Common myeloid progenitor, CD34-positive (primary cell): ENCODE data around the gene MYPN.
A peak's percentile ranks its signal among the peaks of the same experiment; 100 is the strongest.

Experiments
- CTCF ChIA-PET: fragments of 350-600 bp; sonication (Branson Sonifier 250); formaldehyde crosslinking; loops from one replicate; lab custom pipeline; 2021; ENCODE audit warnings: antibody characterized with exemption; lab: Charles Lee
- POLR2A ChIA-PET: fragments of 350-600 bp; sonication (Branson Sonifier 250); formaldehyde crosslinking; loops from one replicate; lab custom pipeline; 2021; ENCODE audit warnings: antibody characterized with exemption; lab: Charles Lee
- DNase-seq, 3 donors: peaks; one replicate each; pipeline versions ENCODE4 v3.0.0 to v3.0.0-alpha.2; 2013
- H3K27ac ChIP-seq, 2 experiments: 1 replicate in 1 of 2; 2 replicates in 1 of 2; pipeline ENCODE4 v1.7.0; 2013; ENCODE audit warnings: inconsistent platforms in 2 of 2, low read length in 2 of 2, mild to moderate bottlenecking in 2 of 2, low read depth in 1 of 2, moderate library complexity in 1 of 2; ENCODE audit not compliant: severe bottlenecking in 2 of 2, insufficient read depth in 1 of 2, poor library complexity in 1 of 2
- H3K27me3 ChIP-seq, 5 experiments: replicated peaks in 2 of 5; 1 replicate in 3 of 5; 2 replicates in 2 of 5; pipeline versions ENCODE4 v1.6.1 to v1.7.0; 2013; ENCODE audit warnings: low read length in 4 of 5, mild to moderate bottlenecking in 2 of 5, moderate library complexity in 2 of 5, inconsistent platforms in 1 of 5; ENCODE audit not compliant: insufficient read depth in 5 of 5, control insufficient read depth in 4 of 5
- H3K36me3 ChIP-seq, 4 experiments: 1 replicate in 2 of 4; 2 replicates in 2 of 4; pipeline versions ENCODE4 v1.6.1 to v1.7.0; 2013; ENCODE audit warnings: low read length in 3 of 4, control low read depth in 1 of 4, mild to moderate bottlenecking in 1 of 4; ENCODE audit not compliant: control insufficient read depth in 4 of 4, insufficient read depth in 4 of 4
- H3K4me1 ChIP-seq, 4 experiments: 1 replicate in 3 of 4; 2 replicates in 1 of 4; pipeline versions ENCODE4 v1.6.1 to v1.7.1; 2013; ENCODE audit warnings: low read length in 3 of 4, mild to moderate bottlenecking in 3 of 4, control low read depth in 1 of 4, inconsistent platforms in 1 of 4, moderate library complexity in 1 of 4; ENCODE audit not compliant: control insufficient read depth in 4 of 4, insufficient read depth in 4 of 4; ENCODE audit errors: control extremely low read depth in 1 of 4
- H3K4me3 ChIP-seq, 7 experiments: 1 replicate in 4 of 7; 2 replicates in 3 of 7; pipeline versions ENCODE4 v1.5.1 to v1.7.0; 2013; ENCODE audit warnings: mild to moderate bottlenecking in 7 of 7, low read length in 6 of 7, moderate library complexity in 6 of 7, inconsistent platforms in 2 of 7, low read depth in 2 of 7, control low read depth in 1 of 7; ENCODE audit not compliant: insufficient read depth in 4 of 7, control insufficient read depth in 1 of 7; ENCODE audit errors: extremely low read depth in 1 of 7
- H3K9me3 ChIP-seq, 5 experiments: 1 replicate in 4 of 5; 2 replicates in 1 of 5; pipeline versions ENCODE4 v1.6.1 to v1.7.1; 2013; ENCODE audit warnings: low read length in 4 of 5, mild to moderate bottlenecking in 2 of 5, inconsistent platforms in 1 of 5, low read depth in 1 of 5, moderate library complexity in 1 of 5; ENCODE audit not compliant: control insufficient read depth in 4 of 5, insufficient read depth in 2 of 5; ENCODE audit errors: control extremely low read depth in 1 of 5
- WGBS: methylation state at CpG from one replicate; pipeline ENCODE4 v1.1.5; 2013; ENCODE audit not compliant: insufficient coverage; 5-methylcytosine and 5-hydroxymethylcytosine counted together

MYPN gene

GRCh38 chr10:68163735-68164134, 54.4 kb downstream of the MYPN start:
- Histone ChIP-seq H3K36me3 (no peaks in the 10 kb centered on the region), H3K27ac (no peak overlapping the region), H3K4me1 (peaks cover 0 to 6% (median 1%) of the 10 kb centered on the region in 4 experiments), H3K4me3 (no peak overlapping the region), H3K9me3 (no peaks in the 10 kb centered on the region), H3K27me3 (no peaks in the 10 kb centered on the region)
- 67% methylated on average over 2 of the region's 2 CpGs for WGBS
- ChIA-PET CTCF (no interaction called here), POLR2A (no interaction called here)
- no peak for DNase-seq

GRCh38 chr10:68165643-68166042, 56.4 kb downstream of the MYPN start:
- Histone ChIP-seq H3K9me3 (no peaks in the 10 kb centered on the region), H3K4me3 (no peak overlapping the region), H3K27me3 (no peaks in the 10 kb centered on the region), H3K36me3 (no peaks in the 10 kb centered on the region), H3K27ac (no peak overlapping the region), H3K4me1 (peaks cover 0 to 6% (median 1%) of the 10 kb centered on the region in 4 experiments)
- peak in 2 of 3 donors; percentile 10 to 18 for DNase-seq
- ChIA-PET CTCF (interaction anchor here (0.9 kb wide), 1 partner anchor 10 kb away, joined by 3 read pairs; no protein-coding TSS in a partner anchor), POLR2A (no interaction called here)
- WGBS = no CpG with 5 or more reads among the region's 3 CpGs

- DNase-seq = no peak
- H3K9me3 ChIP-seq = no peaks in the 10 kb centered on the region
- H3K4me3 ChIP-seq = no peak overlapping the region
- H3K4me1 ChIP-seq = peaks cover 0 to 6% (median 1%) of the 10 kb centered on the region in 4 experiments
- POLR2A ChIA-PET = no interaction called here
- H3K27ac ChIP-seq = no peak overlapping the region
- 94% methylated on average over 2 of the region's 3 CpGs for WGBS
- H3K27me3 ChIP-seq = no peaks in the 10 kb centered on the region
- H3K36me3 ChIP-seq = no peaks in the 10 kb centered on the region
- CTCF ChIA-PET = interaction anchor here (0.6 to 1.3 kb wide), 2 partner anchors 11 to 55 kb away, joined by 3 to 4 read pairs; no protein-coding TSS in a partner anchor
Observed at GRCh38 chr10:68166871-68167585, 57.7 kb downstream of the MYPN start.

GRCh38 chr10:68167586-68168189, 58.4 kb downstream of the MYPN start:
- Histone ChIP-seq H3K9me3 (no peaks in the 10 kb centered on the region), H3K36me3 (no peaks in the 10 kb centered on the region), H3K4me3 (no peak overlapping the region), H3K27ac (no peak overlapping the region), H3K4me1 (peaks cover 0 to 6% (median 1%) of the 10 kb centered on the region in 4 experiments), H3K27me3 (no peaks in the 10 kb centered on the region)
- ChIA-PET CTCF (no interaction called here), POLR2A (no interaction called here)
- no peak for DNase-seq
- WGBS = 99% methylated on average over 6 of the region's 6 CpGs

GRCh38 chr10:68171539-68172080, 62.3 kb downstream of the MYPN start:
- Histone ChIP-seq H3K27me3 (no peaks in the 10 kb centered on the region), H3K4me1 (no peaks in the 10 kb centered on the region), H3K9me3 (no peaks in the 10 kb centered on the region), H3K36me3 (no peaks in the 10 kb centered on the region), H3K4me3 (no peak overlapping the region), H3K27ac (no peak overlapping the region)
- no CpG with 5 or more reads among the region's 1 CpG for WGBS
- no peak for DNase-seq
- CTCF ChIA-PET = no interaction called here
- POLR2A ChIA-PET = no interaction called here

GRCh38 chr10:68172324-68172723, 63.0 kb downstream of the MYPN start:
- no peak overlapping the region for H3K27ac ChIP-seq
- no peak for DNase-seq
- no peaks in the 10 kb centered on the region for H3K36me3 ChIP-seq
- H3K27me3 ChIP-seq = no peaks in the 10 kb centered on the region
- H3K4me3 ChIP-seq = no peak overlapping the region
- CTCF ChIA-PET = no interaction called here
- WGBS = 100% methylated on average over 1 of the region's 2 CpGs
- no peaks in the 10 kb centered on the region for H3K9me3 ChIP-seq
- POLR2A ChIA-PET = no interaction called here
- H3K4me1 ChIP-seq = no peaks in the 10 kb centered on the region

GRCh38 chr10:68175949-68176348, 66.7 kb downstream of the MYPN start:
- DNase-seq = no peak
- no CpG with 5 or more reads among the region's 1 CpG for WGBS
- CTCF ChIA-PET = interaction anchor here (0.7 kb wide), 1 partner anchor 18 kb away, joined by 3 read pairs; no protein-coding TSS in a partner anchor

More at GRCh38 chr10:68175949-68176348, 66.7 kb downstream of the MYPN start:
- Histone ChIP-seq H3K27me3 (no peaks in the 10 kb centered on the region), H3K27ac (no peak overlapping the region), H3K4me3 (no peak overlapping the region), H3K4me1 (no peaks in the 10 kb centered on the region), H3K9me3 (no peaks in the 10 kb centered on the region), H3K36me3 (no peaks in the 10 kb centered on the region)
- POLR2A ChIA-PET = interaction anchor here (0.7 kb wide), 1 partner anchor 137 kb away, joined by 3 read pairs; no protein-coding TSS in a partner anchor
